H1 (cell line): ENCODE data around the gene TCF7L2. TPM values are rescaled to one million over a fixed set of nuclear protein-coding genes. Genes with fewer than 3 reads are reported as not detected.

Experiments
- CBX5 ChIP-seq: fragments of 300-800, 300-1000 bp; sonication (generic); IDR thresholded peaks from 2 replicates; pipeline ENCODE4 v1.7.1; 2016; ENCODE audit warnings: antibody characterized with exemption, low read length, low read depth
- RAD21 ChIP-seq, 2 experiments: IDR thresholded peaks in 1 of 2; conservative IDR thresholded peaks in 1 of 2; 2 replicates each; pipeline ENCODE4 v1.6.1; 2011; ENCODE audit warnings: low read depth in 2 of 2, low read length in 2 of 2, improper control_type of control experiment in 1 of 2, inconsistent platforms in 1 of 2, mild to moderate bottlenecking in 1 of 2, moderate library complexity in 1 of 2
- SP4 ChIP-seq: IDR thresholded peaks from 2 replicates; pipeline ENCODE4 v1.6.1; 2012; ENCODE audit warnings: low read length, inconsistent platforms
- polyA plus RNA-seq, 7 experiments: library from polyadenylated mRNA; depleted of rRNA in 3 of 7; stranded (reverse) in 5 of 7; unstranded in 2 of 7; fragments of >200 nt in 5 of 7; fragments of 200-250 nt in 2 of 7; gene quantifications; 1 replicate in 5 of 7; 2 replicates in 1 of 7; 4 replicates in 1 of 7; pipeline versions ENCODE4 v1.2.1 to v1.2.3, GENCODE V29; 2011 to 2013; ENCODE audit warnings: missing spikeins in 2 of 7, mixed read lengths in 2 of 7
- total RNA-seq: library from RNA; stranded (reverse); fragmentation: NEBNext Ultra II Directional; extraction: Animal tissue kit (Norgen Biotek cat#: 25700); gene quantifications from 2 replicates; pipeline ENCODE4 v1.2.1, GENCODE V29; 2021
- TF ChIP-seq, protein P1 (sequence below): IDR thresholded peaks from 2 replicates; pipeline ENCODE4 v1.6.1; 2011; ENCODE audit warnings: low read length, improper control_type of control experiment

TCF7L2 gene
- total and polyA plus RNA-seq, 2 of the 8 experiments (the other 6 are each of a cell fraction or from before 2014, with no cell fraction given) = 33.9 to 67.3 TPM

DNA sequence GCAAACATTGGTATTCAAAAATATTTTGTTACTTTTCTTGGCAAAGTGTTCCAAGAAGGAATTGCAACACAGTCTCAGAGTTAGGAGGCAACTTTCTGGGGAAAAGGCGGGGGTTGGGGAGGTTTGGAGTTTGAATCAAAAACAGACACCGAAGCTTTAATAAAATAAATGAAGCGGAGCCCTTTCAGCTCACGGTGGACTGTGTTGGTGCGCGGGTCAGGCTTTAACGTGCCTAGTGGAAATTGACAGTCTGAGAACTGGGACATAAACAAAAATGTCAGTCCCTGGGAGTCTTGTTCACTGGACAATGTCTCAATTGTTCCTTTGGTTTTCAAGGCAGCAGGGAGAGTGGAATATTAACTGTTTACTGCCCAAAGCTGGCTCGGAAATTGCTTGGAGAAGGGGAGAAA is 109.3 kb downstream of the TCF7L2 start (continued):
- TF ChIP-seq SP4 (no peak), RAD21 (IDR thresholded peaks at IDR 0.05 in 1 of 2, conservative IDR thresholded peaks at IDR 0.05 in 1 of 2; ENCODE audit: low read depth in 2 of 2, low read length in 2 of 2) (no peak), CBX5 (no peak)
- TF ChIP-seq, protein P1, sequence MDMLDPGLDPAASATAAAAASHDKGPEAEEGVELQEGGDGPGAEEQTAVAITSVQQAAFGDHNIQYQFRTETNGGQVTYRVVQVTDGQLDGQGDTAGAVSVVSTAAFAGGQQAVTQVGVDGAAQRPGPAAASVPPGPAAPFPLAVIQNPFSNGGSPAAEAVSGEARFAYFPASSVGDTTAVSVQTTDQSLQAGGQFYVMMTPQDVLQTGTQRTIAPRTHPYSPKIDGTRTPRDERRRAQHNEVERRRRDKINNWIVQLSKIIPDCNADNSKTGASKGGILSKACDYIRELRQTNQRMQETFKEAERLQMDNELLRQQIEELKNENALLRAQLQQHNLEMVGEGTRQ = no peak
- TF ChIP-seq, all 59 proteins: peak for 0
